Nephron (organoid): ENCODE measurements around the gene CPED1.

Experiments
- H3K27ac Mint-ChIP-seq, 3 experiments: 2 replicates each; pipeline ENCODE4 v1.8.0; 2020; ENCODE audit warnings: mixed read lengths in 3 of 3, mild to moderate bottlenecking in 2 of 3, moderate library complexity in 1 of 3
- H3K27me3 Mint-ChIP-seq: 2 replicates; pipeline ENCODE4 v1.8.0; 2021; ENCODE audit warnings: low read depth, mild to moderate bottlenecking, moderate library complexity, mixed read lengths
- H3K36me3 Mint-ChIP-seq: 2 replicates; pipeline ENCODE4 v1.8.0; 2020; ENCODE audit warnings: low read depth, mixed read lengths
- H3K4me1 Mint-ChIP-seq: 2 replicates; pipeline ENCODE4 v1.8.0; 2020; ENCODE audit warnings: mixed read lengths
- H3K4me3 Mint-ChIP-seq, 3 experiments: 2 replicates each; pipeline ENCODE4 v1.8.0; 2020; ENCODE audit warnings: mild to moderate bottlenecking in 3 of 3, mixed read lengths in 3 of 3, moderate library complexity in 2 of 3
- H3K9me3 Mint-ChIP-seq: 2 replicates; pipeline ENCODE4 v1.8.0; 2020; ENCODE audit warnings: mixed read lengths
- TF ChIP-seq, protein P1 (sequence below), 3 experiments: fragments of 200-600 bp; sonication (generic); IDR thresholded peaks; one replicate each; pipeline ENCODE4 v1.5.0; 2021; ENCODE audit warnings: antibody characterized with exemption in 3 of 3; ENCODE audit not compliant: unreplicated experiment in 3 of 3

Gene CPED1

DNA sequence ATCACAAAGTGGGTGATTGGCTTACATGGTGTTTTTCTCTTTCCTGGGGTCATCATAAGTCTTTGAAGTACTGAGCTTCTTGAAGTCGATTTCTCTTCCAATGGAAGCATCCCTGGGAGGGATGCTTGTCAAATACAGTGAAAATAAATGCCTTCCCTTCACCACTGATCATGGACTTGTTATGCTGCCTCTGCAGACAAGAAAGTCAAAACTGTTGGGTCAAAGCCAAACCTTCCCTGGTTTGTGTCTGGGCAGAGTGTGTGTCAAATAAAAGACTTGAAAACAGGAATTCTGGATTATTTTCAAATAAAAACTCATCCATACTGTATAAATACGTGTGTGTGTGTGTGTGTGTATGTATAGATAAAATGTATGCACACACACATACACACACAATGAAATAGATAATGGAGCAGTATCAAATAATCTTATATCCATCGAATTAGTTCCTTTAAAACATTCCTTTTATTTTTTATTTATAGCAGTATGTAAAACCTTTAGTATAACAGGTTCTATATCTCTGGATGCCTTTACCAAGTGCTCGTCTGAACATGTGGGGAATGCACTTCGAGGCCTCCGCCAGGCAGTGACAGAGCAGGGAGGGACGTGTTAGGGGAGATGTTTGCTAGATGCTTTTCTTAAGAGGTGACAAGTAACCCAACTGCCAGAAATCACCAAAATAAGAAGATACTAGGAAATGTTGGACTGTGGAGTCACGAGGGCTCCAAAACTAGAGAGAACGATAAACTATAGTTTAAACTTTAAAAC is 313.1 kb downstream of the CPED1 start:
- Mint-ChIP-seq H3K36me3 (no peaks in the 10 kb centered on the region), H3K4me1 (peaks cover 38% of the 10 kb centered on the region), H3K27ac (peak overlapping the region in 2 of 3 experiments; percentile 8 to 36), H3K4me3 (no peak overlapping the region), H3K27me3 (no peaks in the 10 kb centered on the region), H3K9me3 (no peaks in the 10 kb centered on the region)
- TF ChIP-seq, protein P1, sequence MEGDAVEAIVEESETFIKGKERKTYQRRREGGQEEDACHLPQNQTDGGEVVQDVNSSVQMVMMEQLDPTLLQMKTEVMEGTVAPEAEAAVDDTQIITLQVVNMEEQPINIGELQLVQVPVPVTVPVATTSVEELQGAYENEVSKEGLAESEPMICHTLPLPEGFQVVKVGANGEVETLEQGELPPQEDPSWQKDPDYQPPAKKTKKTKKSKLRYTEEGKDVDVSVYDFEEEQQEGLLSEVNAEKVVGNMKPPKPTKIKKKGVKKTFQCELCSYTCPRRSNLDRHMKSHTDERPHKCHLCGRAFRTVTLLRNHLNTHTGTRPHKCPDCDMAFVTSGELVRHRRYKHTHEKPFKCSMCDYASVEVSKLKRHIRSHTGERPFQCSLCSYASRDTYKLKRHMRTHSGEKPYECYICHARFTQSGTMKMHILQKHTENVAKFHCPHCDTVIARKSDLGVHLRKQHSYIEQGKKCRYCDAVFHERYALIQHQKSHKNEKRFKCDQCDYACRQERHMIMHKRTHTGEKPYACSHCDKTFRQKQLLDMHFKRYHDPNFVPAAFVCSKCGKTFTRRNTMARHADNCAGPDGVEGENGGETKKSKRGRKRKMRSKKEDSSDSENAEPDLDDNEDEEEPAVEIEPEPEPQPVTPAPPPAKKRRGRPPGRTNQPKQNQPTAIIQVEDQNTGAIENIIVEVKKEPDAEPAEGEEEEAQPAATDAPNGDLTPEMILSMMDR (IDR thresholded peaks at IDR 0.05; ENCODE audit: unreplicated experiment in 3 of 3), result no peak

DNA sequence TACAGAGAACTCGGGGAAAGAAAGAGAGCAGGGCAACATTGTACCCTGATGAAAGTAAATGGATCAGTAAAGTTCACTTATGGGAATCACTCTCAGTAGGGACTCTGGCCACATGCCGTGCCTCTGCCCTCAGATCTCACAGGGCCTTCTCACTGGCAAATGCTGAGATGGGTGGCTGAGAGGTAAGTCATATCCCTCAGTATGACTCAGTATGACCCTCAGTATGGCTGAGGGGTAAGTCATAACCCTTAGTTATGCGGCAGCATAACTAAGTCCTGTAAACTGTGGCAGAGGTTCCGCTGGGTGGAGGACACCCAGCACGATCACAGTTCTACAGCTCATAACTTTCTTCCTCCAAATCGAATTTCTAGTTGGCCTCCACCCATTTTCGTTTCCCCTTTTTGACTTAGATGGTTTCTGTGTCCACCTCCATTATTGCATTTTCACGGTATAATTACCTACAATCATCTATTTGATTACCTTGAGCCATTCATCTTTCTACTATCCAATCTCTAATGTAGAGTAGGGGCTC is 313.8 kb downstream of the CPED1 start:
- Mint-ChIP-seq H3K4me1 (peaks cover 44% of the 10 kb centered on the region), H3K4me3 (no peak overlapping the region), H3K27me3 (no peaks in the 10 kb centered on the region), H3K9me3 (no peaks in the 10 kb centered on the region), H3K27ac (peak overlapping the region in 1 of 3 experiments; percentile 8), H3K36me3 (no peaks in the 10 kb centered on the region)
- TF ChIP-seq, protein P1 (IDR thresholded peaks at IDR 0.05; ENCODE audit: unreplicated experiment in 3 of 3), result no peak

DNA sequence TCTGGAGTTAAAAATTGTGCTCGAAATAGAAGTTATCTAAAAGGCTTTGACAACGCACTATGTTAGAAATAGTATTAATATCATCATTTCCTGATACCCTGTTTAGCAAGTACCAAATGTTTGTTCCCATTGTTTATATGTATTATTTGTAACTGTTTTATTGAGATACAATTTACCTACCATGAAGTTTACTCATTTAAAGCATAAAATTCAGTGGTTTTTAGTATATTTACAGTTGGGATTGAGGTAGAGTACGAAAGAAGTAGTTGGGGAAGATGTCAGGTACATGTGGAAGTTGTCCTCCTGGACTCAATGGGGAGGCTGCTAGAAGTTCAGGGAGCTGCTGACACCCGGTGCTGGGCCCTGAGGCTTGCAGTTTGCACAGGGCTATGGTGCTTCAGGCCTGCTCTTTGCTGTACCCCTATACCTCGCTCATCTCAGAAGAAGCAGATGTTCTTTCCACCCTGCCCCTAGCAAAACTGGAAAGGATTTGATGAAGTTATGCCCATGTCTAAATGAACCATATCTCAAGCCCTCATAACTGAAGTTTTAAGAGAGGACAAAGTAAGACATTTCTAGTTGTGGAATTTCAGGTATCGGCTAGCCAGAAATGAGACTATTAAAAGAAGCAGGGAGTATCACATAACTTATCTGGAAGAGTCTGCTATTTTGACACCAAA is 315.1 kb downstream of the CPED1 start:
- no peak overlapping the region for H3K4me3 Mint-ChIP-seq
- no peaks in the 10 kb centered on the region for H3K36me3 Mint-ChIP-seq
- no peak overlapping the region for H3K27ac Mint-ChIP-seq
- TF ChIP-seq, protein P1 (IDR thresholded peaks at IDR 0.05; ENCODE audit: unreplicated experiment in 3 of 3), result no peak
- no peaks in the 10 kb centered on the region for H3K9me3 Mint-ChIP-seq
- no peaks in the 10 kb centered on the region for H3K27me3 Mint-ChIP-seq
- H3K4me1 Mint-ChIP-seq, result peaks cover 39% of the 10 kb centered on the region

DNA sequence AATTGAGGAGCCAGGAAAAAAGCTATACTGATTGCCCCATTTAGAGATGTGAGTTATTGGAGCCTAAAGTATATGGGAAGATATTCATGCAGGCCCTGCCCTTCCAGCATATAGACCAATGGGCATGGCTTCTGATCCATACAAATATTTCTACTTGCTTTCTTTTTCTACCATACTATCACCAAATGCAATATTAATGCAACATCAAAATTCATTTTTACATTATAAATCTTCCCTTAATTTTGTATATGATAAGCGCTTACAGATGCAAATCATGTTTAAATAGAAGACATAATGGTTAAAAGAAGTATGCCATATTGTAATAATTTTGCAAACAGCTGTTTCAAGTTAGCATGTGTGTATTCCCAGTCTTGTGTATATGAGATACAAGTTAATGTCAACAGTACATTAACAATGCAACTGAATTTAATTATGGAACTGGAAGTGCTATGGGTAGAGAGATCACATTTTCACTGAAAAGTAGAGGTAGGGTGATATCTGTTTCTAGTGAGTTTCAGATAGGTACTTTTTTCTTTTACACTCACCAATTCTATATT is 315.7 kb downstream of the CPED1 start:
- H3K27me3 Mint-ChIP-seq, result no peaks in the 10 kb centered on the region
- peaks cover 33% of the 10 kb centered on the region for H3K4me1 Mint-ChIP-seq
- no peak overlapping the region for H3K4me3 Mint-ChIP-seq
- no peaks in the 10 kb centered on the region for H3K36me3 Mint-ChIP-seq
- TF ChIP-seq, protein P1 (IDR thresholded peaks at IDR 0.05; ENCODE audit: unreplicated experiment in 3 of 3), result no peak
- peak overlapping the region in 2 of 3 experiments; percentile 4 to 38 for H3K27ac Mint-ChIP-seq
- H3K9me3 Mint-ChIP-seq, result no peaks in the 10 kb centered on the region

DNA sequence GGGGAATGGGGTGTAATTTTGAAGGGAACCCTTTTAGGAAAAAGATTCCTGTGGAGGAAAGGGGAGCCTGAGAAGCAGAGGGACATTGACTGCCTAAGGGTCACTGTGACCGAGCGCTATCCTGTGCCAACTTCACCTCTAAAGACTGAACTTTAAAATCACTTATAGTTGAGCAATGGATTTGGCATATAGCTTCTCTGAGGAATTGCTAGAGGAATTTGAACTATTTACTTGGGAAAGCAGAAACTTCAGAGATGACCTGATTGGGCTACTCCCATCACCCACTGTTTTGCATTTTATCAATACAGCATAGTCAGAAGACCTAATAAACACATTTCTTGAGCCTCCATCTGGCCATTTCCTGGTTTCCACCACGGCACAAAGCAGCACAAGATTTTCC is 316.6 kb downstream of the CPED1 start:
- TF ChIP-seq, protein P1 (IDR thresholded peaks at IDR 0.05; ENCODE audit: unreplicated experiment in 3 of 3), result no peak
- peaks cover 33% of the 10 kb centered on the region for H3K4me1 Mint-ChIP-seq
- no peak overlapping the region for H3K4me3 Mint-ChIP-seq
- H3K27ac Mint-ChIP-seq, result no peak overlapping the region
- peaks cover 4% of the 10 kb centered on the region for H3K36me3 Mint-ChIP-seq
- peaks cover 4% of the 10 kb centered on the region for H3K9me3 Mint-ChIP-seq
- H3K27me3 Mint-ChIP-seq, result no peaks in the 10 kb centered on the region
